HG03108 (cell line): ENCODE data around the gene ASIC2.

Experiments used
- ATAC-seq: cut with Tn5 transposase; IDR thresholded peaks from one replicate; pipeline ENCODE4 v1.9.1; 2021; ENCODE audit warnings: moderate library complexity; ENCODE audit not compliant: unreplicated experiment

Gene ASIC2

DNA sequence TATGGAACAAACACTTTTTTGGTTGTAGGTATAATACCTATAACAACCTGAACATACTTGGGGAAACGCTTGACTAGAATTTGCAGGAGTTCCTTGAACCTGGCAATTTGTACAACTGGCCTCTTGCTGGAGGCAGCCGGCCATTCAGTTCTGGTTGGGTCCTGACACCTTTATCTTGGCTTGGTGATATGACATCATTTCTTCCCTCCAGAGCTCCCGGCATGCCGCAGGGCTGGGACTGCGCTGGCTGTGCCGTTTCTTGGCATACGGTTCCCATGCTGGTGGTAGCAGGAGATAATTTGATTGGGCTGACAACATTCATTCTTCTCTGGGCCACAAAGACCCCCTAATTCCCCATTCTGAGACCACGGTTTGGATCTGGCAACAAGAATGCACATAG is 87.5 kb downstream of the ASIC2 start:
- ATAC-seq: no peak

DNA sequence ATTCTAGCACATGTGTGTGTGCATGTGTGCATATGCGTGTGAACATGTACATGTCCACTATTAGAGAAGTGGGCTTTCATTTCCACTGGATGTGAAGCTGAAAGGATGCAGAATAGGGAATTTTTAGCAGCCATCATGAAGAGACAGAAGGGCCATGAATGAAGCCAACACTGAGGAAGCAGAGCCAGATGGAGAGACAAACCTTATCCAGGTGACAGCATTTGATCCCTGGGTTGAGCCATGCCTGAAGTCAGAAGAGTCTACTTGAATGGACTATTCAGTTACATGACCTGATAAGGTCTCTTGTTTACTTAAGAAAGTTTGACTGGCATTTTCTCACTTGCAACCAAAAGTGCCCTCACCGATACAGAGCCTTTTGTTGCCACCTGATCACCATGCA is 88.4 kb downstream of the ASIC2 start:
- no peak for ATAC-seq

DNA sequence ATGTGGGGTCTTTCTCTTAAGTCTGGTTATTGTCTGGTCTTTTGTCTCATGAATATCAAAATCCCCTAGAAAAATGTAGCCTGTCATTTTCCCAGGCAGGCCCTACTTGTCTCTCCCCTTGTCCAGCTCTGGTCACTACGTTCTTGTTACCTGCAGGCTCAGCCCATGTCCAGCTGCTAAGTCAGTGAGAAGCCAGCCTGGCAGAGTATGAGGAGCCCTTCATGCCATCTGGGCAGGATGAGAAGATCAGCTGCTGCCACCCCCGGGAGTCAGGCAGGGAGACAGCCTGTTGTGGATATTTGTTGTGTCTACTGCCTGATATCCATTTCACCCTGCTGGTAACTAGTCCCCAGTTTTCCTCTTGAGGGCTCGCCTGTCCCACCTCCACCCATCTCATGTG is 88.9 kb downstream of the ASIC2 start:
- no peak for ATAC-seq

DNA sequence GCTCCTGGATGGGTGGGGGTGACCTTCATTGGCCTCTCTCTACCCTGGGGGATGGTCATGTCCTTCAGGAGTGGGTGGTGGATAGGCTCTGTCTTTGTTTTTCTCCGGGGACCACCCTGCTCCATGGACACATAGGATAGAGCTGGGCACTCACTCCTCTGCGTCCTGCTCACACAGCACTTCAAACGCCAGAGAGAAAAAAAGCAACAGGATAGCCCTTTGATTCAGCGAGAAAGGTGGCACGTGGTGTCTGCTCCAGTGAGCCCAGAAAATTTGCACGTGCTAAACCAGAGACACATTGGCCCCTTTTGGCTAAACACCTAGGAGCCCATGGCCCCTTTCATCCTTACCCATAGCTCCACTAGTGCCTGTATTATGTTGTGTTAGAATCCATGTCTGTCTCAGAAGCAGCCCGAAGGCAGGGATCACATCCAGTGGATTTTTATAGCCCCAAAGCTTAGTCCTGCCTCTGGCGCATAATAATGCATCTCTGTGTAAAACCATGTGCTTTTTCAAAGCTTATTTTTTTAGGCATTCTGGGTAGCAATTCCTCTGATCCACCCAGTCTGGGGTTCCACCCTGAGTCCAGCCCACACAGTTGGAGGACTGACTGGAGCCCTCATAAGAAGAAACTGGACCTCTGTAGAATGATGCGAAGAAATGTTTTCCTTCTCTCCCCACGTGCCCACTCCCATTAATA is 90.1 kb downstream of the ASIC2 start:
- ATAC-seq: no peak

DNA sequence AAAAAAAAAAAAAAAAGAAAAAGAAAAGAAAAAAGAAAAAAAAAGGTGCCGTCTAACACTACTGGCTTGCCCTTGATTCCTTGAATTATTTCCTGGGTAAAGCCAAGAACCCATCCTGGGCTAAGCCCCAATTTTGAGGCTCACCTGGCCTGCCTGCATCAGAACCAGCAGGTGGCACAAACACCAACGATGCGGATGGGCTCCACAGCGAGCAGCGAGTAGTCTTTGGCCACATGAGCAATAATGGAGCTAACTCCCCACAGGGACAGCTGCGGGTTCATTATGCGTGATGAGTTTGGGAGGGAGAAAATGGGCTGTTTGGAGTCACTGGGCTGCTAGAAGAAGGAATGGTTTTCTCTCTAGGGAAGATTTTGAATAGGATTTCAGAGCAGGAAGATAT is 91.1 kb downstream of the ASIC2 start:
- no peak for ATAC-seq

DNA sequence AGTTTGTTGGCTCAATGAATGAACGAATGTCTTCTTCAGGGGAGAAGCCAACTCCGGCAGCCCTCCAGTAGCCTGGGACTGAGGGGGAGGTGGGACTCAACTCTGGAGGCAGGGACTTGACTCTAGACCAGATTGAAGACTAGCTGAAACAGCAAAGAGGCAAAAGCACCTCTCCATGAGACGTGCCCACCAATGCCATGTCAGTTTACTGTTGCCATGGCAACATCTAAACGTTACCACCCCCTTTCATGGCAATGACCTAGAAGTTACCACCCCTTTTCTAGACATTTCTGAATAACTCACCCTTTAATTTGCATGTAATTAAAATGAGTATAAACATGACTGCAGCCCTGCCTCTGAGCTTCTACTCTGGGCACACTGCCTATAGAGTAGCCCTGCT is 91.8 kb downstream of the ASIC2 start:
- ATAC-seq: no peak

DNA sequence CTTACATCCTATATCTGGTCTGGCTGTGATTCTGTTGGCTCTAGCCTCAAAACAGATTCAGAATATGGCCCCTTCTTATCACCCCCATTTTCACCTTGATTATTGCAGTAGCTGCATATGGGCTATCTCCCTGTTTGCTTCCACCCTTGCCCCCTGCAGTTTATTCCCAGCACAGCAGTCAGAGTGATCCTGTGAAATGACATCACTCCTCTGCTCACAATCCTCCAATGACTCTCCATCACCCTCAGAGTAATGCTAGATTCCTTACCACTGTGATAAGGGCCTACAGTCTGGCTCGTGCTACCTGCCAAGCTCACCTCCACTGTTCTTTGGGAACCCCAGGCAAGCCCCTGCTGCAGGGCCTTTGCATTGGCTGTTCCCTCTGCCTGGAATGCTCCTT is 92.5 kb downstream of the ASIC2 start:
- ATAC-seq: no peak

DNA sequence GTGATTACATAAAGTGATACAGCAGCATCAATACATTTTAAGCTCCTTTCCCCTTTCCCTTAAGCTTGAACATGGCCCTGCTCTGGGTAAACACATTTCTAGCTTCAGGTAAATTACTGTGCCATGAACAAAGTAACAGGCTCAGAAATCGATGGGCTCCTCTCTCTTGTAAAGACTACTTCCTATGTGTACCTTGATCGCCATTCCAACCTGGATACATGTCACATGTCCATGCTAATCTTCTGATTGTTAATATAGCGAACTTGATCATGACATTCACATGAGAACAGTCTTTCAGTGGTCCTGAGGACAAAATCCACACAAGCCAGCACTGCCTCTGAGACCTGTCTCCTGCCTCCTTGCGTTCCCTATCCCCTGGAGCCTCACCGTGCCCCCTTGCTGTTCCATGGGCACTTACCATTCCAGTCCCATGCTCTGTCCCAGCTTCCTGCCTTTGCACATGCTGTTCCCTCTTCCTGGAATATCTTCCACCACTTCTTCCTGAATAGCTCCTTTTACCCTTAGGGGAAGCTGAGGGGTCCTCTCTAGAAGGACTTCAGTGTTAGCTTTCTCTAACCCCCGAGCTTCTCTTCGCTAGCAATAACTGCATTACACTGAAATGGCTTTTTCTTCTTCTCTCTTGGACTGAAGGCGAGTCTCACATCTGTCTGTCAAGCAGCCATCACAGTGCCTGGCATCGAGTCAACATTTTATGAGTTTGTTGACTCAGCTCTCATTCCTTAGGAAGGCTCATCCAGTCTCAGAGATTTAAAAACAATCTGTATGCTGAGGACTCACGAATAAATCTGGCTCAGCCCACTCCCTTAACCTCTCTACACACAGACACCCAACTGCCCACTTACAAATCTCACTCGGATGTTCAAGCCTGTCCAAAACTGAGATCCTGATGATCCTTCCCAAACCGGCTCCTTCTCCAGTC is 93.3 kb downstream of the ASIC2 start:
- ATAC-seq: no peak

DNA sequence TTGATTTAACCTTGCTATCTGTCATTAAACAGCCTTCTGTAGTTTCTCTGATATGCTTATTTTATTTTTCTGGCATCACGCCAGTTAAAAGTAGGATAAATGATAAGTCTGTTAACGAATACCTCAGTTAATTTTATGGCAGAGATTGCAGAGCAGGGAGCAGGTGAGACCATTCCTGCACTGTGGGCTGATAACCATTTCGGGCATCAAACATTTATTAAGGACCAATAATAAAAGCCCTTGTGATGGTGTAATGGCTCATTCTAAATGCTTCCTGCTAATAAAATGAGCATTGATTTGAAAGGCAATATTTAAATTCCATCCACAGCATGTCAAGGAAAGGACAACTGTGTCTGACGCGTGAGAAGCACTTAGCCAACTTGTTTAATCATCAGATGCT is 94.1 kb downstream of the ASIC2 start:
- no peak for ATAC-seq

DNA sequence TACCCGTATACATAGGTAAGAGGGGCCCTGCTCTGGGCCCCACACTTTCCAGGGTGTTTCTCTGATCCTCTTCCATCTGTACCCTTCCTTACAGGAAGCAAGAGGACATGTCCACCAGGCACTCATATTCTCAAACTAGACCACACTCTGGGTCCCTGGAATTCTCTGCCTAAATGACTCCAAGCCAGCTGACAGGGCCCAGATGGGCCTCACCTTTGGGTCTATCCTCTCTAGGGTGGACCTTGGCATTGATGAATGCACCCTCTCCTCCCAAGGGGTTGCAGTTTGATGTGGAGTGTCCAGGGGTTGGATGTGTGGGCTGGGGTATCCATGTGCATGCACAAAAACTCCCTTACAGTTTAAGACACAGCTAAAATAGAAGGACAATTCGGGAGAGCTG is 95.8 kb downstream of the ASIC2 start:
- no peak for ATAC-seq

DNA sequence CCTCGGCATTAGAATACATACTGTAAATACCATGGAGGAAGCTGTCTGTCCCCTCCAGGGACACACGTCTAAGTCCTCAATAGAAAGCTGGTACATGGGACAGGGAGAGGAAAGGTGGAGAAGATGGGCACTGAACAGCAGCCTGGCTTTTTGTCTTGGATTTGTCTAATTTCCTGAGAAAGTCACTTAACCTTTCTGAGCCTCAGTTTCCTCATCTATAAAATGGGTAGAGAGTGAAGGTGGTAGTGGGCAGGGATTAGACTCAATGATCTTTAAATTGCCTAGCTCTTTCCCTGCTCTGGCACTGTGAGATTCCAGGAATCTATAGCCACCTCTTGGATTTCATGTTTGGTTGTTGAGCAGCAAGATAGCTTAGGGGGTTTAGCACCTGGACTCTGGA is 96.2 kb downstream of the ASIC2 start:
- ATAC-seq: no peak

DNA sequence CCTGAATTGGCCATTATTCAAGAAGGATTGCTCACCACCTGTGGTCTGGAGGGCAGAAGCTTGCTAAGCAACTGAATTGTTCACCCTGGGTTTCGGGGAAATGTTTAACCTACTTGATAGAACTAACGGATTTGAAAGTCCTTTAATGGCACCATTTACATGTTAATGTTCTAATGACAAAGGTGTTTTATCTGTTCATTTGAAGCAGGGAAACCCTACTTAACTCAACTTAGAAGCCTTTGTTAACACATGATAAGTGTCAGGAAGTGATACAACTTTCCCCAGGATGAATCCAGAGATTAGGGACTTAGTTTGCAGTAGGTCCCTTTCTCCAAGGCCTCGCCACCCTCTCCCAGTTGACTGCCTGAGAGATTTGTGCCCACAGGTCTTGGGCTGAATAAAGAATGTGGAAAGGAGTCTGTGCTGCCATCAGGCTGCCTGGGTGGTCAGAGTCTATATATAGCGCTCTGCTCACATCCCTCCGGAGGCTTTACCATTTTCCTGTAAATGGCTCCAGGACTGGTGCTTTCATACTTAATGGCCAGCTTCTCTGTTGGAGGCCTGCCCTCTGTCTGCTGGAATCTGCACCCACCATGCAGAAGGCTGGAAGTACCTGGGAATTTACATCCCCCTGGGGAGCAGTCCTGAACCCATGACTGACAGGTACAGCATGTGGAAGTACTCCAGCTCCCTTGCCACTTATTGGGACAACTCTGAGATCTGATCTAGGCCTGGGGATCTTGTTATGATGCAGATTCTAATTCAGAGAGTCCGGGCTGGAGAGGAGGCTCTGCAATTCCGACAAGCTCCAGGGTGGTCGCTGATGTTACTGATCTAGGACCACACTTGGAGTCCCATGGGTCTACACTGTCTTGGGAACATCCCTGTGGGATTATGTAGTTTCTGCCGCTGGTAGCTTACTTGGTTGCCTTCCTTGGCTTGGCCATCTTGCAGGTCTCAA is 99.9 kb downstream of the ASIC2 start:
- ATAC-seq: no peak

DNA sequence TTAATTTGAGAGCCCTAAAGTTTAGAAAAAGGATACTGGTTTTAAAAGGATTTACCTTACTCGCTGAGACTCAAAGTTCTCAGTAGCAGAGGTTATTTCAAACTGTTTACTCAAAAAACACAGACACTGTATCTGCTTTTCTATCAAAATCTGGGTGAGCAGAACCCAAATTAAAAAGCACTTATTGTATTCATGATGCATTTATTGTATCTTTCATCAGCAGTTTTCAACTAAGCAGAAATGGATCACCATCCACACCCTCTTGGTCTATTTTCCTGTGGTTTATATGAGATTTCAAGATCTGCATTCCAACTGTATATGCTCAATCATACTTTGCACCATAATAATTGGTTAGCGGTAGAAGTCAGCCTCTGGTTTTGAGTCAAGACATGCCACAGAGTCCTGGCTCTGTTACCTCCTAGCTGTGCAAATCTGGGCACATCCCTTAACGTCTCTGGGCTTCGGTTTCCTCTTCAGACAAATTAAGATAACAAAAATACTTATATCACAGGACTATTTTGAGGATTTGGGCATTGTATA is 109.5 kb downstream of the ASIC2 start:
- ATAC-seq: no peak

DNA sequence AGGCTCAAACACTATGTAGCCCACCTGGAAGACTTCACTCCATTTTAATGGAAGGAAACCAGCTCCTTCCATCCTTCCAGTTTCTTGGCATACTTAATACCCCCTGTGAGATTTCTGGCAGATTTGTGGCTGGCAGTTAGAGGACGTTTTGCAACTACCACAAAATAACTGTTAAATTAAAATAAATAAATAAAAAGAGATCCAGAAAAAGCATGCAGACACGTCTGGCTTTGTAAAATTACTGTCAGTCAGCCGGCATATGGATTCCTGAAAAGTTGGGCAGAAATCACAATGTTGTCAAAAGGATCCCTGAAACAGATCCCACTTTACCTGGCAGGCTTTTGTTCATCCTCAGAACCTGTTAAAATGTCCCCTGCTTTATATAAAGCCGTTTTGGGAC is 113.9 kb downstream of the ASIC2 start:
- no peak for ATAC-seq

DNA sequence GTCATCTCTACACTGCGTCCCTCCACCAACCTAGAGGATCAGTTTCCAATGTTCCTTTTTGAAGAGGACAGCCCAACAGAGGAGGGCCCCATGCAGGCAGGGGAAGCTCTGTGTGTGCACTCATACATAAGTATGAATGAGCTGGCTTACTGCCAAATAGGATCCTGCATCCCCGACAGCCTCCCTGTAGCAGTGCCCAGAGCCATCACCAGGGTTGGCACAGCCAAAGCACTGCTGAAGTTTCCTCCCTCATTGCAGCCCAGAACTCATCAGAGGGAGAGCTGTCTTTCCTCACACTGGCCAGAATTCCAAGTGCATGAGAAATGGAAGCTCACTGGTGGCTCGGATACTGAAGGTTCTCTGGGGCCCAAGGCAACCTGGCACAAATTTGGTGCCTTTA is 114.4 kb downstream of the ASIC2 start:
- no peak for ATAC-seq

DNA sequence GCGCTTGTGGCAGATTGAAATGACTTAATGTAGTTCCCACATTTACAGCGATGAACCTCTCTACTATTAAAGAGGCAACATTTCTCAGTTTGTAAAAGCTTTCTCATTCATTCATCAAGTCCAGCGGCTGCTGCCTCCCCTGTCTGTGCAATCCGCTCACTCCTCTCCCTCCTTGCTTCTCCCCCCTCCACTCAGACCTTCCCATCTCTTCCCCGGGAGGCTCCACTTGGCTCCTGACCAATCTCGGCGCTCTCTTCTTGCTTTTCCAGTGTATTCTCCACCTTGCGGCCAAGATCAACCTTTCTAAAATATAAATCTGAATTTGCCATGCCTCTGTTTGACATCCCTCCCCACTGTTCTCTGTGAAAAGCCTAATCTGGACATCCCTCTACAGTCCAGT is 117.5 kb downstream of the ASIC2 start:
- ATAC-seq: no peak

DNA sequence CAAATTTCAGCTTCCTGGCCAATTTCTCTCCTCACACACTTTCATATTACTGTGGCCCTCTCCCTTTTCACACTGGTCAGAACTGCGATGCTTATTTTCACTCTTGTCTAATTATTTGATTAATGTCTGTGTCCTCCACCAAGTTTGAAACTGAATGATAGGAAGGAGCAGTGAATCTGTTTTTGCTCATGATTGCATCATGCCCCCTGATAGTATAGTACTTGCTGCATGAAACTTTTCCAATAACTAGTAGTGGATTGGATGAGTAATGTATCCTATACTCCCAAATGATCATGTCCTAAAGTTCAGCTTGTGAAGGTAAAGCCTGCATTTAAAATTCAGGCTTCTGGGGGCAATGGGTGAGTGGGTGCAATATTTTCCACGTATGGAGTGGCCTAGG is 121.2 kb downstream of the ASIC2 start:
- ATAC-seq: no peak

DNA sequence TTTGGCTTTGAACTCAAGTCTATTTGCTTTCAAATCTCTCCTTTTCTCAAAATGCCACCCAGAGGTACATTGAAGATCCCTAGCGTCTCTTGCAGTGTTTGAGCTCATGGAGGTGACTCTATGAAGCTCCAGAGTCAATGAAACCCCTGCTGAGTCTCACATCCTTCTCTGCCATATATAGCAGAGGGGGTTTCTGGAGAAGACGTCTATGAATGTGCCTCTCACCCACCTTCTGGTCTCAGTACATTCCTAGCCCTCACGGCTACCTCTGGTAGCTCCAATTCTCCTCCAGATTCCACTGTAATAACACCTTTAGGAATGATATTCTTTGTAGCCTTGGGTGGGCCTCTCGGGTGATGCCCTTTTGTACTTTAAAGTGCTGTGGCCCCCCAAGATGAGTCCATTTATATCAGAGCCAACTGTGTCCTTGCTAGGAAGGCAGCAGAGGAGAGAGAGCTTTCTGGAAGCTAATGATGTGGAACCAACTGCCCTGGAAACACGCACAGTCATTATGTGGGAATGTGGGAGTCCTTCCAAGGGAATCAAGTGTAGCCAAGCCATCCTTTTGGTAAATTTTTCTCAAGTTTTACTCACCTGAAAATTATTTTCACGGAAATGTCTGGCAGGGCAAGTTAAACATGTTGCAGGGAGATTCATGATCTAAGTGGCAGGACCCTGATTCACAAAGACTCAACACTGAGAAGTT is 123.4 kb downstream of the ASIC2 start:
- ATAC-seq: no peak

DNA sequence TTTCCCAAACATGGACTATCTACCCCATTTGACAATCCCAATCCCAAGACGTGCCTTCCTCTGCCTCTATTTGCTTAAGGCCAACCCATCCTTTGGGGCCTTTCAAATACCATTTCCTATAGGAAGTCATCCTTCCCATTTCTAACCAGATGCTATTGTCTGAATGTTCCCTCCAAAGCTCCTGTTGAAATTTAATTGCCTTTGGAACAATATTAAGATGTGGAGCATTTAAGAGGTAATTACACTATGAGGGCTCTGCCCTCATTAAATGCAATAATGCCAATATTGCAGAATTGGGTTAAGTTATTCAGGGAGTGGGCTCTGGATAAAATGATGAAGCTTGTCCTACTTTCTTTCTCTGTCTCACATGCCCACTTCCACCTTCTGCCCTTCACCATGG is 125.4 kb downstream of the ASIC2 start:
- no peak for ATAC-seq

DNA sequence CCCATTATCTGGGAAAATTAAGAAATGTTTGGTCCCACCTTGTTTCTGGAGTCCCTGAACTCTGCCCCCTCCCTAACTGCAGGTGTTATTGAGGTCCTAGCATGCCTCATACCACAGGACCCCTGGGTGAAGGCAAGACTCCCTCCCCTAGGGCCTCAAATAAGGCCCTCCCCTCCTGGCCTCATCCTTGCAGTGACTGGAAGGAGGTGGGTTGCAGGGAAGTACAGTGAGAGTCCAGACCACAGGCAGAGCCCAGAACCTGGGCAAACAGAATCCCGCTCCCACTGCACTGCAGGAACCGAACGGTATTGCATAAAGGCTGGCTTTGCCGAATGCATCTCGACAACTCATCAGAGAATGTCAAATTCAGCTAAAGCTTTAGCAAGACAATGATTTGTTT is 126.6 kb downstream of the ASIC2 start:
- ATAC-seq: no peak
